ENCODE data around the gene CALB2. TPM values are rescaled to one million over a fixed set of nuclear protein-coding genes. Genes with fewer than 3 reads are reported as not detected.

The CALB2 gene
- total RNA-seq, 4 donors from 2014 or later, result 0.23 to 3.2 (median 0.31) TPM; not detected in 1

DNA sequence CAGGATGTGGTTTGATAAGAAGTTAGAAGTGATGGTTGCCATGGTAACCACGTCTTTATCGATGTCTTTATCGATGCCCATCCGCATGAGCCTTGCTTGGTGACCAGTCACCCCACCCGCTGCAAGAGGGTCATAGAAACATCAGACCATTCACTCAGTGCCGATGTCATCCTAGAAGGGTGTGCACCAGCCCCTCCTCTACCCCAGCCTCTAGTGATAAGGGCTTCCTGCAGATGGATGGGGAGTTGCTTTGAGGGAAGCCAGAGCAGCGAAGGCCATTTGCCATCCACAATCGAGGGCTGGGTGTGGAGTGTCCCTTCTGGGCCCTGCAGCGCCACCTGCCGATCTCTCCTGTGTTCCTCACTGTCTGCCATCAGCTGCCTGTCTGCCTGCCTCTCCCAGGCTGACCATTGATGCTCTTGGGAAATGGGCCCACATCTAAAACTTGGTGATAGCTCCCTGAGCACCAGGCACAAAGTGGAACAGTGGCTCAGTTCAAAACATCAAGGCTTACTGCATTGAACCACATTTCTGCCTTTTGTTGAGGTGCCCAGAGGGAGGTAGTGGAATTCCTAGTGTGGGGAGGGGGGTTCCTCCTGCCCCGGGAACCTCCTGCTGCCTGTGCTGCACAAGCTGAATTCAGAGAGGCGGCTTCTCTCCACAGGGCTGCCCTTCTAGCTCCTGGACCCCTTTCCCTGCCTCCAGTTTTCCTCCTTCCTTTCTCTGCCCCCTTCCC, 8.9 kb downstream of the CALB2 start:
- no peak overlapping the region for H3K4me3 ChIP-seq
- no peaks in the 10 kb centered on the region for H3K4me1 ChIP-seq
- in situ Hi-C loops (cut with MboI; ENCODE audit: low sequenced_read_pairs in 4 of 4), result no loop called here
- peaks cover 0 to 2% (median 0%) of the 10 kb centered on the region in 3 donors for H3K27me3 ChIP-seq
- intact Hi-C loops (cut with DNase I; ENCODE audit: low total_unique reads), result no loop called here
- ATAC-seq (no peak), DNase-seq (no peak)
- H3K9me3 ChIP-seq, result no peaks in the 10 kb centered on the region
- no peaks in the 10 kb centered on the region for H3K36me3 ChIP-seq
- H3K27ac ChIP-seq, result no peak overlapping the region
- TF ChIP-seq, protein P1, sequence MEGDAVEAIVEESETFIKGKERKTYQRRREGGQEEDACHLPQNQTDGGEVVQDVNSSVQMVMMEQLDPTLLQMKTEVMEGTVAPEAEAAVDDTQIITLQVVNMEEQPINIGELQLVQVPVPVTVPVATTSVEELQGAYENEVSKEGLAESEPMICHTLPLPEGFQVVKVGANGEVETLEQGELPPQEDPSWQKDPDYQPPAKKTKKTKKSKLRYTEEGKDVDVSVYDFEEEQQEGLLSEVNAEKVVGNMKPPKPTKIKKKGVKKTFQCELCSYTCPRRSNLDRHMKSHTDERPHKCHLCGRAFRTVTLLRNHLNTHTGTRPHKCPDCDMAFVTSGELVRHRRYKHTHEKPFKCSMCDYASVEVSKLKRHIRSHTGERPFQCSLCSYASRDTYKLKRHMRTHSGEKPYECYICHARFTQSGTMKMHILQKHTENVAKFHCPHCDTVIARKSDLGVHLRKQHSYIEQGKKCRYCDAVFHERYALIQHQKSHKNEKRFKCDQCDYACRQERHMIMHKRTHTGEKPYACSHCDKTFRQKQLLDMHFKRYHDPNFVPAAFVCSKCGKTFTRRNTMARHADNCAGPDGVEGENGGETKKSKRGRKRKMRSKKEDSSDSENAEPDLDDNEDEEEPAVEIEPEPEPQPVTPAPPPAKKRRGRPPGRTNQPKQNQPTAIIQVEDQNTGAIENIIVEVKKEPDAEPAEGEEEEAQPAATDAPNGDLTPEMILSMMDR (IDR thresholded peaks at IDR 0.05 in 4 of 5, conservative IDR thresholded peaks at IDR 0.05 in 1 of 5), result no peak
- no peak for TF ChIP-seq POLR2A (IDR thresholded peaks at IDR 0.05)

DNA sequence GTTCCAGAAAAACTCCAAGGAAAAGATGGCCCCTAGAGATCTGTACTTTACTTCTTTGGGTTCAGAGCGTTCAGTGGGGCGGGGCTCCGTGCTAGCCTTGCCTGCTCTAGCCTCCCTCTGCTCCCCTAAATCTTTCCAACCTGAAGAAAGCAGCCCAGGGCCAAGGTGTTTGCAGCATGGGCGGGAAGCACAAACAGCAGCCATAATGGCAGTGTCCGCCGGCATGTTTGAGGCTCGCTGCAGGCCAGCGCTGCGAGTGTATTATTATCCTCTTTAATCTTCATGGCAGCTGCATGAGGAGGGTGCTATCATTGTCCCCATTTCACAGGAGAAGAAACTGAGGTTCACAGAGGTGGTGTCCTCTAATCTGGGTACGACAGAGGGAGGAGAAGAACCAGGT, 10.4 kb downstream of the CALB2 start:
- intact Hi-C loops (cut with DNase I; ENCODE audit: low total_unique reads) (no loop called here), in situ Hi-C loops (cut with MboI; ENCODE audit: low sequenced_read_pairs in 4 of 4) (no loop called here)
- H3K27ac ChIP-seq, result no peak overlapping the region
- H3K4me3 ChIP-seq, result no peak overlapping the region
- no peak for ATAC-seq
- H3K9me3 ChIP-seq, result no peaks in the 10 kb centered on the region
- TF ChIP-seq, protein P1 (IDR thresholded peaks at IDR 0.05 in 4 of 5, conservative IDR thresholded peaks at IDR 0.05 in 1 of 5), result no peak
- TF ChIP-seq POLR2A (IDR thresholded peaks at IDR 0.05), result no peak
- no peaks in the 10 kb centered on the region for H3K4me1 ChIP-seq
- peaks cover 0 to 2% (median 0%) of the 10 kb centered on the region in 3 donors for H3K27me3 ChIP-seq
- no peak for DNase-seq
- H3K36me3 ChIP-seq, result no peaks in the 10 kb centered on the region

DNA sequence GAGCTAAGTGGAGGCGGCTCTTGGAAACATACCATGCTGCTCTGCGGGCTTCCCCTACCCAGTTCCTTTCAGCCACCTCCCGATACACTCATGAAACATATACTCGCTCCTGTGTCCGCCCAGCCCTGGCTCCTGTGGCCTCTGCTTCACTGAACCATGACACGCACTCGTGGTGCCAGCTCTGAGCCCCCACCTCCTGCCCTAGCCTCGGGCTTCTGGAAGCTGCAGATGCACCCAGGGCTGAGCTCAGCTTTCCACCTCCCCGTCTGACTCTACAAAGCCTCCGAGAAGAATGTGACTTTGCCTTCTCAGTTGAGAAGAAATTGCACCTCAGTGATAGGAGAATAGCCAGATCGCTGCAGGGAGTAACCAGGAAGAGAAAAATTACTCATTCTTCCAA, 11.0 kb downstream of the CALB2 start:
- in situ Hi-C loops (cut with MboI; ENCODE audit: low sequenced_read_pairs in 4 of 4) (no loop called here), intact Hi-C loops (cut with DNase I; ENCODE audit: low total_unique reads) (no loop called here)
- ATAC-seq (no peak), DNase-seq (no peak)
- Histone ChIP-seq H3K4me1 (no peaks in the 10 kb centered on the region), H3K27ac (no peak overlapping the region), H3K36me3 (no peaks in the 10 kb centered on the region), H3K27me3 (peaks cover 0 to 2% (median 0%) of the 10 kb centered on the region in 3 donors), H3K4me3 (no peak overlapping the region), H3K9me3 (no peaks in the 10 kb centered on the region)
- TF ChIP-seq POLR2A (IDR thresholded peaks at IDR 0.05), result no peak
- TF ChIP-seq, protein P1 (IDR thresholded peaks at IDR 0.05 in 4 of 5, conservative IDR thresholded peaks at IDR 0.05 in 1 of 5), result no peak

DNA sequence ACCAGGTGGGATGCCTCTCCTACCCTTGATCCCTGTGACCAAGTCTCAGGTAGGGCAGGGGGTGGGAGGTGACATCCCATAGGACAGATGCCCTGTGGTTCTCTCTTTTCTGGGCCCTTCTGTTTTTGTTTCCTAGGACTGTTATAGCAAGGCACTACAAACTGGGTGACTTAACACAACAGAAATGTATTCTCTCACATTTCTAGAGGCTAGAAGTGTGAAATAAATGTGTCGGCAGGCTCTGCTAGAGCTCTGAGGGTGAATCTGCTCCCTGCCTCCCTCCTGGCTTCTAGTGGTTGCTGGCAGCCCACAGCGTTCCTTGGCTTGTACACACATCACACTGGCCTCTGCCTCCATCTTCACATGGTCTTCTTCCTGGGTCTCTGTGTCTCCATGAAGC, 12.7 kb downstream of the CALB2 start:
- no peaks in the 10 kb centered on the region for H3K9me3 ChIP-seq
- no peak overlapping the region for H3K4me3 ChIP-seq
- no peaks in the 10 kb centered on the region for H3K4me1 ChIP-seq
- no peak for DNase-seq
- intact Hi-C loops (cut with DNase I; ENCODE audit: low total_unique reads) (no loop called here), in situ Hi-C loops (cut with MboI; ENCODE audit: low sequenced_read_pairs in 4 of 4) (no loop called here)
- H3K27me3 ChIP-seq, result peaks cover 0 to 2% (median 0%) of the 10 kb centered on the region in 3 donors
- H3K27ac ChIP-seq, result no peak overlapping the region
- H3K36me3 ChIP-seq, result no peaks in the 10 kb centered on the region
- no peak for ATAC-seq
- TF ChIP-seq, protein P1 (IDR thresholded peaks at IDR 0.05 in 4 of 5, conservative IDR thresholded peaks at IDR 0.05 in 1 of 5), result no peak
- no peak for TF ChIP-seq POLR2A (IDR thresholded peaks at IDR 0.05)

Measured in gastrocnemius medialis (tissue), 4 donors.